Adipose tissue (tissue), 3 donors: Measurements from ENCODE around the gene PRR23E. TPM values are rescaled to one million over a fixed set of nuclear protein-coding genes. Genes with fewer than 3 reads are reported as not detected.

Source experiments
- H3K27ac ChIP-seq: one replicate; pipeline ENCODE4 v1.5.1; 2013; ENCODE audit warnings: low read depth, low read length
- WGBS, 3 donors: extraction: QIAGEN DNeasy Blood & Tissue Kit; methylation state at CpG; one replicate each; pipeline ENCODE4 v1.1.7; 2013; 5-methylcytosine and 5-hydroxymethylcytosine counted together
- polyA plus RNA-seq, 3 donors: library from polyadenylated mRNA; stranded (reverse); fragments of 200-250 nt; gene quantifications; one replicate each; pipeline ENCODE4 v1.2.3, GENCODE V29; 2013
- donor health status: healthy with polysubstance abuse.
- donor health status: Bipolar disorder and iron deficiency.
- donor health status: healthy.

PRR23E gene
- polyA plus RNA-seq: under 1 TPM in 1 of 3 donors, not detected in 2; 0.04 TPM

GRCh38 chr3:127192576-127193232 is at the start of gene PRR23E:
Gene PRR23E (plus strand): TSS chr3:127193131. CDS start chr3:127196686, 3,555 bp downstream.
- H3K27ac ChIP-seq: no peak within 1 kb of the TSS
- WGBS, 3 donors: 91 to 93% (median 93%) methylated on average over 31 of the region's 31 CpGs

- H3K27ac ChIP-seq: no peak overlapping the region
- WGBS, 3 donors: 76 to 98% (median 98%) methylated on average over 2 of the region's 2 CpGs
Measured at GRCh38 chr3:127143172-127143571, 49.8 kb upstream of the PRR23E start.

- no peak overlapping the region for H3K27ac ChIP-seq
- 88 to 92% (median 91%) methylated on average over 6 of the region's 6 CpGs for WGBS, 3 donors
Measured at GRCh38 chr3:127144631-127145030, 48.3 kb upstream of the PRR23E start.

- 83 to 98% (median 93%) methylated on average over 6 of the region's 6 CpGs for WGBS, 3 donors
- H3K27ac ChIP-seq: no peak overlapping the region
Measured at GRCh38 chr3:127145266-127145665, 47.7 kb upstream of the PRR23E start.

GRCh38 chr3:127147291-127147885 is 45.5 kb upstream of the PRR23E start:
- WGBS, 3 donors: 76 to 80% (median 80%) methylated on average over 6 to 8 of the region's 8 CpGs

GRCh38 chr3:127149621-127150310 is 43.2 kb upstream of the PRR23E start:
- WGBS, 3 donors: 81 to 86% (median 81%) methylated on average over 6 of the region's 6 CpGs
- no peak overlapping the region for H3K27ac ChIP-seq

More at GRCh38 chr3:127147291-127147885, 45.5 kb upstream of the PRR23E start:
- no peak overlapping the region for H3K27ac ChIP-seq

GRCh38 chr3:127150513-127151250 is 42.2 kb upstream of the PRR23E start:
- H3K27ac ChIP-seq: no peak overlapping the region
- WGBS, 3 donors: 87 to 91% (median 89%) methylated on average over 15 of the region's 15 CpGs

GRCh38 chr3:127151251-127151564 is 41.7 kb upstream of the PRR23E start:
- WGBS, 3 donors: 94 to 96% (median 94%) methylated on average over 9 of the region's 9 CpGs
- no peak overlapping the region for H3K27ac ChIP-seq

GRCh38 chr3:127151992-127152650 is 40.8 kb upstream of the PRR23E start:
- H3K27ac ChIP-seq: no peak overlapping the region
- WGBS, 3 donors: 72 to 86% (median 78%) methylated on average over 2 of the region's 2 CpGs

GRCh38 chr3:127152684-127153505 is 40.0 kb upstream of the PRR23E start:
- H3K27ac ChIP-seq: no peak overlapping the region
- WGBS, 3 donors: 90 to 93% (median 92%) methylated on average over 10 of the region's 10 CpGs

GRCh38 chr3:127153506-127153815 is 39.5 kb upstream of the PRR23E start:
- 77 to 86% (median 83%) methylated on average over 5 of the region's 5 CpGs for WGBS, 3 donors

GRCh38 chr3:127156338-127157050 is 36.4 kb upstream of the PRR23E start:
- WGBS, 3 donors: 60 to 70% (median 63%) methylated on average over 16 of the region's 16 CpGs
- no peak overlapping the region for H3K27ac ChIP-seq

More at GRCh38 chr3:127153506-127153815, 39.5 kb upstream of the PRR23E start:
- H3K27ac ChIP-seq: no peak overlapping the region

- no peak overlapping the region for H3K27ac ChIP-seq
- 31 to 39% (median 35%) methylated on average over 14 of the region's 14 CpGs for WGBS, 3 donors
Measured at GRCh38 chr3:127157171-127157828, 35.6 kb upstream of the PRR23E start.

GRCh38 chr3:127158614-127159229 is 34.2 kb upstream of the PRR23E start:
- H3K27ac ChIP-seq: no peak overlapping the region
- WGBS, 3 donors: 24 to 32% (median 26%) methylated on average over 10 of the region's 10 CpGs

GRCh38 chr3:127159543-127159942 is 33.4 kb upstream of the PRR23E start:
- 43 to 46% (median 45%) methylated on average over 7 of the region's 7 CpGs for WGBS, 3 donors

GRCh38 chr3:127161236-127161635 is 31.7 kb upstream of the PRR23E start:
- no peak overlapping the region for H3K27ac ChIP-seq
- 97 to 100% (median 100%) methylated on average over 2 of the region's 2 CpGs for WGBS, 3 donors

More at GRCh38 chr3:127159543-127159942, 33.4 kb upstream of the PRR23E start:
- H3K27ac ChIP-seq: no peak overlapping the region
